ENCODE measurements around the gene PHAF1. TPM values are rescaled to one million over a fixed set of nuclear protein-coding genes. Genes with fewer than 3 reads are reported as not detected.

Gene PHAF1
- 23.1 and 24.6 TPM in 2 replicates for total RNA-seq

DNA sequence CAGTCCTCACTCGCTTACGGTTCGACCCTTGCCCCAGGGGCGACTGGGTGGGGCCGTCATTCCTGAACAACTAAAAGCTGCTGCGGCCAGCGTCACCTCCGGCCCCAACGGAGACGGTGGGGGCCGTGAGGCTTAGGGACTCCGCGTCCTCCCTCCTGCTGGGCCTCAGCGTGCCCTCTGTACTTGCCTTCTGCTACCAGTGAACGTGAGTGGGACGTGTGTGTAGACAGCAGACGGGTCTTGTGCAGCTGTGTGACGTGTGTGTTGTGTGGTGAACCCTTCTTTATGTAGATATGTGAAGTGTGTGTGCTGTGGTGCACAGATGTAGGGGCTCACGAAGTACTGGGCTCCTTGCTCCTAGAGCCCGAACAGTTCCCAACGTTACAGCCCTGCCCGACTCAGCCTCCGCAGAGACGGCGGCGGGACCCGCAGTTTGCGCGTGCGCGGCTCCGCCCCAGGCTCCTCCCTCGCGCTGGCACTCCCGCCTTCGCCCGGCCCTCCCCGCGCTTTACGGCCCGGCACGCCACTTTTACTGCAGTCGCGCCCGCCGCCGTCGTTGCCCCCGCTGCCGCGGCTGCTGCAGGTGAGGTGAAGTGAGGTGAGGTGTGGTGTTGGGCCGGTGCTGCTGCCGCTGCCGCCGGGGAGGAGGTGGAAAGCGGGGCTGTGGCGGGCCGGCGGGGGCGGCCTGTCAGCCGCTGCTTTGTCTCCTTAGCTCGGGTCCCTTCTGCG lies at the start of gene PHAF1:
Gene PHAF1, plus strand, starts transcription at position 535 of the 729 bp plus-strand sequence. CDS start 235 bp downstream, outside the sequence.
- TF ChIP-seq, protein P1, sequence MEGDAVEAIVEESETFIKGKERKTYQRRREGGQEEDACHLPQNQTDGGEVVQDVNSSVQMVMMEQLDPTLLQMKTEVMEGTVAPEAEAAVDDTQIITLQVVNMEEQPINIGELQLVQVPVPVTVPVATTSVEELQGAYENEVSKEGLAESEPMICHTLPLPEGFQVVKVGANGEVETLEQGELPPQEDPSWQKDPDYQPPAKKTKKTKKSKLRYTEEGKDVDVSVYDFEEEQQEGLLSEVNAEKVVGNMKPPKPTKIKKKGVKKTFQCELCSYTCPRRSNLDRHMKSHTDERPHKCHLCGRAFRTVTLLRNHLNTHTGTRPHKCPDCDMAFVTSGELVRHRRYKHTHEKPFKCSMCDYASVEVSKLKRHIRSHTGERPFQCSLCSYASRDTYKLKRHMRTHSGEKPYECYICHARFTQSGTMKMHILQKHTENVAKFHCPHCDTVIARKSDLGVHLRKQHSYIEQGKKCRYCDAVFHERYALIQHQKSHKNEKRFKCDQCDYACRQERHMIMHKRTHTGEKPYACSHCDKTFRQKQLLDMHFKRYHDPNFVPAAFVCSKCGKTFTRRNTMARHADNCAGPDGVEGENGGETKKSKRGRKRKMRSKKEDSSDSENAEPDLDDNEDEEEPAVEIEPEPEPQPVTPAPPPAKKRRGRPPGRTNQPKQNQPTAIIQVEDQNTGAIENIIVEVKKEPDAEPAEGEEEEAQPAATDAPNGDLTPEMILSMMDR (IDR thresholded peaks at IDR 0.05; ENCODE audit: insufficient read depth, low read length, poor library complexity, severe bottlenecking): no peak
- H3K4me3 ChIP-seq (ENCODE audit: low read depth, low read length): peak within 1 kb of the TSS; percentile 73
- peak; percentile 53 for DNase-seq (ENCODE audit: low read depth)
- no peaks in the 10 kb centered on the region for H3K36me3 ChIP-seq (ENCODE audit: control insufficient read depth, insufficient read depth, low read length)
- H3K27me3 ChIP-seq (ENCODE audit: control insufficient read depth, insufficient read depth, low read length): no peaks in the 10 kb centered on the region

DNA sequence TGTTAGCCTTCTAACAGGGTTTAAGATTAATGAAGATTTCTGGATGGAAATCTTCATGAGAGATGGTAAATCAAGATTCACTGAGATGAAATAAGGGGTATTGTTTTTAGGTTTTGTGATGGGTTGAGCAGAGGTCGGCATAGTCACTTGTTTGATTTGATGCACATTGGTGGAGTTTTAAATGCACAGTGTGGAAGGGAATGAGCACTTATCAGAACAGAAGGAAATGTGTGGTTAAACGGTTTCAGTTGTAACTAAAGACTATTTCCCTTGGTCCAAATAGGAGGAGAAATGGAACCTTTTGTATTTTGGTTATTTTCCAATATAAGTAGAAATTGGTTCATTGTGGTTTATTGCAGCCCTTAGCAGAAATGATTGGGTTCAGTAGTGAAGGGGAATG lies 46.7 kb upstream of the PHAF1 start:
- no peak overlapping the region for H3K4me3 ChIP-seq (ENCODE audit: low read depth, low read length)
- TF ChIP-seq, protein P1 (IDR thresholded peaks at IDR 0.05; ENCODE audit: insufficient read depth, low read length, poor library complexity, severe bottlenecking): no peak
- peaks cover 1% of the 10 kb centered on the region for H3K36me3 ChIP-seq (ENCODE audit: control insufficient read depth, insufficient read depth, low read length)

DNA sequence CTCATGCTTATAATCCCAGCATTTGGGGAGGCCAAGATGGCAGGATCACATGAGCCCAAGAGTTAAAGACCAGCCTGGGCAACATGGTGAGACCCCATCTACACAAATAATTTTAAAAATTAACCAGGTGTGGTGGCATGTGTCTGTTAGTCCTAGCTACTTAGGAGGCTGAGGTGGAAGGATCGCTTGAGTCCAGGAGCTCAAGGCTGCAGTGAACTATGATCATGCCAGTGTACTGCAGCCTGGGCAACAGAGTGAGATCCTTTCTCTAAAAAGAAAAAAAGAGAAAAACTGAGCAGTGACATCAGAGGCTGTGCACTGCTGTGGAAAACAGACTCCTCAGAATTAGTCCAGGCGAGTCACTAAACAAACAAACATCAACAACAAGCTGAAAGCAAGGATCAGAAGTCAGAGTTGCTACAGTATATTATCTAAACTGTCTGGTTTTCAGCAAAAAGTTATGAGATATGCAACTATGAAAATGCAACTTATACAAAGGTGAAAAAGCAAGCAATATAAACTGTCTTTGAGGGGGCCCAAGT lies 41.5 kb upstream of the PHAF1 start:
- DNase-seq (ENCODE audit: low read depth): no peak
- TF ChIP-seq, protein P1 (IDR thresholded peaks at IDR 0.05; ENCODE audit: insufficient read depth, low read length, poor library complexity, severe bottlenecking): no peak
- H3K27me3 ChIP-seq (ENCODE audit: control insufficient read depth, insufficient read depth, low read length): no peaks in the 10 kb centered on the region
- peaks cover 1% of the 10 kb centered on the region for H3K36me3 ChIP-seq (ENCODE audit: control insufficient read depth, insufficient read depth, low read length)
- no peak overlapping the region for H3K4me3 ChIP-seq (ENCODE audit: low read depth, low read length)

More for the DNA sequence above, 46.7 kb upstream of the PHAF1 start:
- no peak for DNase-seq (ENCODE audit: low read depth)
- no peaks in the 10 kb centered on the region for H3K27me3 ChIP-seq (ENCODE audit: control insufficient read depth, insufficient read depth, low read length)

DNA sequence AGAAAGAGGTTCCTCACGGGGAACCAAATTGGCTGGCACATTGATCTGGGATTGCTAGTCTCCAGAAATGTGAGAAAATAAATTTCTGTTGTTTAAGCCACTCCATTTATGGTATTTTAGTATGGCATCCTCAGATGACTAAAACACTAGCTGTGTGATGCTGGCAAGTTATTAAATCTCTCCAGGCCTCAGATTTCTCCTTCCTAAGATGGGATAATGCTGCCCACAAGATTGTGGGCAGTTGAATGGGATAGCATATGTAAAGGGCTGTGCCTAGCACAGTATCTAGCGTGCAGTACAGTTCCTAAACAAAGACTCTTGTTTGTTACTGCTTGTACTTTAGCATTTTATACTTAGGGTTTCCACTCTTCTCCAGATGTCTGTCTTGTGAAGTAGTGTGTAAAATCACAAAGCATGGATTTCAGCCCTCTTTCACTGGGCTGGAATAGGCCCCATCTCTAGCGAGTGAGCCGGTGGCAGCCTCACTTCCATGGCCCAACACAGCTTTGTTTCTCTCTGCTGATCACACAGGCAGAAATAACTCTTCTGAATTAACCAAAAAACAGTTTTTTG lies 38.2 kb upstream of the PHAF1 start:
- no peak overlapping the region for H3K4me3 ChIP-seq (ENCODE audit: low read depth, low read length)
- DNase-seq (ENCODE audit: low read depth): no peak
- peaks cover 1% of the 10 kb centered on the region for H3K36me3 ChIP-seq (ENCODE audit: control insufficient read depth, insufficient read depth, low read length)
- TF ChIP-seq, protein P1 (IDR thresholded peaks at IDR 0.05; ENCODE audit: insufficient read depth, low read length, poor library complexity, severe bottlenecking): no peak
- no peaks in the 10 kb centered on the region for H3K27me3 ChIP-seq (ENCODE audit: control insufficient read depth, insufficient read depth, low read length)

DNA sequence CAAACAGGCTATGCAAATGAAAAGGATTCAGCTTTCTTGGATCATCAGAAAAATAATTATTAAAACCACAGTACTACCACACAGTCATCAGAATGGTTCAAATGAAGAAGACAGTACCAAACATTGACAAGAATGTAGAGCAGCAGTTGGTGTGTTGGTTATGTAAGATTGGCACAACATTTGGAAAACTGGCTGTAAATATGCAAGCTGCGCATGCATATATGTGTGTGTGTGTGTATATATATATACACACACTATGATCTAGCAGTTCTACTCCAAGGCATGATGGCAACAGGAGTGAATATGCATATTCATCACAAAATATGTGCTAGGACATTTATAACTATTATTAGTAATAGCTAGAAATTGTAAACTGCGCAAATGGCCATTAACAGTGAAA lies 34.4 kb upstream of the PHAF1 start:
- TF ChIP-seq, protein P1 (IDR thresholded peaks at IDR 0.05; ENCODE audit: insufficient read depth, low read length, poor library complexity, severe bottlenecking): no peak
- H3K36me3 ChIP-seq (ENCODE audit: control insufficient read depth, insufficient read depth, low read length): no peaks in the 10 kb centered on the region
- no peak for DNase-seq (ENCODE audit: low read depth)
- H3K4me3 ChIP-seq (ENCODE audit: low read depth, low read length): no peak overlapping the region
- no peaks in the 10 kb centered on the region for H3K27me3 ChIP-seq (ENCODE audit: control insufficient read depth, insufficient read depth, low read length)

Measured in kidney epithelial cell (primary cell).